Effector memory CD8-positive, alpha-beta T cell (primary cell): ENCODE measurements around the gene PLK3.
"Not testable (repeated sequence)": the region's sequence is repeated elsewhere in the genome, so short reads cannot be mapped to it uniquely, and the experiment has no call there.

ENCODE experiments used
- ATAC-seq: fragments of 150-1000 bp; cut with Tn5 transposase; replicated peaks from 2 replicates; pipeline ENCODE4 v1.10.0; 2021; ENCODE audit warnings: mild to moderate bottlenecking, moderate library complexity
- DNase-seq, 3 experiments: peaks; one replicate each; pipeline ENCODE4 v3.0.0; 2021
- H3K27ac Mint-ChIP-seq, 2 donors: one replicate each; pipeline ENCODE4 v1.8.0; 2022; ENCODE audit warnings: mild to moderate bottlenecking in 2 of 2, mixed read lengths in 2 of 2, moderate library complexity in 2 of 2
- H3K27me3 Mint-ChIP-seq, 2 donors: one replicate each; pipeline ENCODE4 v1.8.0; 2022; ENCODE audit warnings: mixed read lengths in 2 of 2
- H3K36me3 Mint-ChIP-seq: one replicate; pipeline ENCODE4 v1.8.0; 2022; ENCODE audit warnings: mild to moderate bottlenecking, moderate library complexity, mixed read lengths; ENCODE audit not compliant: insufficient read depth
- H3K4me1 Mint-ChIP-seq, 2 donors: one replicate each; pipeline ENCODE4 v1.8.0; 2022; ENCODE audit warnings: low read depth in 2 of 2, mixed read lengths in 2 of 2
- H3K4me3 Mint-ChIP-seq, 2 donors: one replicate each; pipeline ENCODE4 v1.8.0; 2022; ENCODE audit warnings: mild to moderate bottlenecking in 2 of 2, mixed read lengths in 2 of 2, moderate library complexity in 2 of 2
- H3K9me3 Mint-ChIP-seq, 2 donors: one replicate each; pipeline ENCODE4 v1.8.0; 2022; ENCODE audit warnings: mixed read lengths in 2 of 2

PLK3 gene

DNA sequence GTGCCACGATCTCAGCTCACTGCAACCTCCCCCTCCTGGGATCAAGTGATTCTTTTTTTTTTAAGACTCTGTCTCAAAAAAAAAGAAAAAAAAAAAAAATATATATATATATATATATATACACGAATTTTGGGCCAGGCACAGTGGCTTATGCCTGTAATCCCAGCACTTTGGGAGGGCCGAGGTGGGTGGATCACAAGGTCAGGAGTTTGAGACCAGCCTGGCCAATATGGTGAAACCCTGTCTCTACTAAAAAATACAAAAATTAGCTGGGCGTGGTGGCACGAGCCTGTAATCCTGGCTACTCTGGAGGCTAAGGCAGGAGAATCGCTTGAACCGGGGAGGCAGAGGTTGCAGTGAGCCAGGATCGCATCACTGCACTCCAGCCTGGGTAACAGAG is 2.3 kb upstream of the PLK3 start:
- H3K4me3 Mint-ChIP-seq, DNase-seq, H3K9me3 Mint-ChIP-seq, ATAC-seq, H3K27me3 Mint-ChIP-seq: not testable (repeated sequence)
- Mint-ChIP-seq H3K27ac (peak overlapping the region; percentile 26 to 28), H3K4me1 (peaks cover 18 to 19% of the 10 kb centered on the region in 2 donors), H3K36me3 (peaks cover 35% of the 10 kb centered on the region)

GRCh38 chr1:44798481-44799365 is 1.5 kb upstream of the PLK3 start:
- Mint-ChIP-seq H3K9me3 (no peaks in the 10 kb centered on the region), H3K27me3 (no peaks in the 10 kb centered on the region), H3K4me3 (peak overlapping the region; percentile 97 to 98), H3K36me3 (peaks cover 44% of the 10 kb centered on the region), H3K27ac (peak overlapping the region; percentile 99 to 100), H3K4me1 (peaks cover 22 to 23% of the 10 kb centered on the region in 2 donors)
- DNase-seq (no peak), ATAC-seq (no peak)

GRCh38 chr1:44801491-44802305 is 1.5 kb downstream of the PLK3 start:
- Mint-ChIP-seq H3K4me1 (peaks cover 23 to 26% of the 10 kb centered on the region in 2 donors), H3K27me3 (no peaks in the 10 kb centered on the region), H3K9me3 (no peaks in the 10 kb centered on the region), H3K27ac (peak overlapping the region; percentile 99 to 100), H3K36me3 (peaks cover 71% of the 10 kb centered on the region), H3K4me3 (peak overlapping the region; percentile 97 to 98)
- ATAC-seq: peak; percentile 4
- peak in 1 of 3 experiments; percentile 38 for DNase-seq

GRCh38 chr1:44802306-44803061 is 2.3 kb downstream of the PLK3 start:
- peak overlapping the region; percentile 97 to 98 for H3K4me3 Mint-ChIP-seq
- peak overlapping the region; percentile 99 to 100 for H3K27ac Mint-ChIP-seq
- ATAC-seq: no peak
- H3K27me3 Mint-ChIP-seq: no peaks in the 10 kb centered on the region
- no peak for DNase-seq
- peaks cover 79% of the 10 kb centered on the region for H3K36me3 Mint-ChIP-seq
- no peaks in the 10 kb centered on the region for H3K9me3 Mint-ChIP-seq
- peaks cover 31 to 33% of the 10 kb centered on the region in 2 donors for H3K4me1 Mint-ChIP-seq

DNA sequence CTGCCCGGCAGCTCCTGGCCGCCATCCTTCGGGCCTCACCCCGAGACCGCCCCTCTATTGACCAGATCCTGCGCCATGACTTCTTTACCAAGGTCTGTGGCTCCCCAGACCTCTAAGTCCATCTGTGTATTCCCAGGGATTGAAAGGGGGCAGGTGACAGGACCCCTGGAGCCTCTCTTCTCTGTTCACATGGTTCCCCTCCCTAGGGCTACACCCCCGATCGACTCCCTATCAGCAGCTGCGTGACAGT is 2.8 kb downstream of the PLK3 start:
- no peak for DNase-seq
- Mint-ChIP-seq H3K27me3 (no peaks in the 10 kb centered on the region), H3K9me3 (no peaks in the 10 kb centered on the region), H3K4me3 (peak overlapping the region; percentile 20 to 59), H3K36me3 (peaks cover 84% of the 10 kb centered on the region), H3K27ac (peak overlapping the region; percentile 99 to 100), H3K4me1 (peaks cover 35 to 37% of the 10 kb centered on the region in 2 donors)
- ATAC-seq: no peak

- DNase-seq (no peak), ATAC-seq (no peak)
- H3K27ac Mint-ChIP-seq: peak overlapping the region; percentile 99 to 100
- no peaks in the 10 kb centered on the region for H3K27me3 Mint-ChIP-seq
- H3K36me3 Mint-ChIP-seq: peaks cover 89% of the 10 kb centered on the region
- H3K4me1 Mint-ChIP-seq: peaks cover 37 to 41% of the 10 kb centered on the region in 2 donors
- peak overlapping the region; percentile 20 to 59 for H3K4me3 Mint-ChIP-seq
- H3K9me3 Mint-ChIP-seq: no peaks in the 10 kb centered on the region
Observed at GRCh38 chr1:44803312-44804095, 3.3 kb downstream of the PLK3 start.

- peak overlapping the region in 1 of 2 donors; percentile 29 for H3K4me3 Mint-ChIP-seq
- no peaks in the 10 kb centered on the region for H3K27me3 Mint-ChIP-seq
- peaks cover 97% of the 10 kb centered on the region for H3K36me3 Mint-ChIP-seq
- ATAC-seq (no peak), DNase-seq (no peak)
- no peaks in the 10 kb centered on the region for H3K9me3 Mint-ChIP-seq
- H3K27ac Mint-ChIP-seq: peak overlapping the region; percentile 99 to 100
- peaks cover 49 to 54% of the 10 kb centered on the region in 2 donors for H3K4me1 Mint-ChIP-seq
Observed at GRCh38 chr1:44805311-44806024, 5.3 kb downstream of the PLK3 start.

GRCh38 chr1:44806025-44806703 is 6.0 kb downstream of the PLK3 start:
- Mint-ChIP-seq H3K4me3 (peak overlapping the region in 1 of 2 donors; percentile 29), H3K27ac (peak overlapping the region; percentile 99 to 100), H3K9me3 (no peaks in the 10 kb centered on the region), H3K36me3 (peaks cover 96% of the 10 kb centered on the region), H3K27me3 (no peaks in the 10 kb centered on the region), H3K4me1 (peaks cover 53 to 58% of the 10 kb centered on the region in 2 donors)
- DNase-seq (no peak), ATAC-seq (no peak)

GRCh38 chr1:44806704-44807363 is 6.7 kb downstream of the PLK3 start, which contains the start of gene DYNLT4:
DYNLT4 (minus strand) TSS chr1:44807351; CDS start chr1:44806668, 683 bp downstream.
- Mint-ChIP-seq H3K4me3 (peak within 1 kb of the TSS; percentile 72 to 76), H3K9me3 (no peaks in the 10 kb centered on the region), H3K36me3 (peaks cover 95% of the 10 kb centered on the region), H3K27ac (peak within 1 kb of the TSS; percentile 98 to 99), H3K4me1 (peaks cover 56 to 60% of the 10 kb centered on the region in 2 donors), H3K27me3 (no peaks in the 10 kb centered on the region)
- DNase-seq: no peak
- no peak for ATAC-seq

DNA sequence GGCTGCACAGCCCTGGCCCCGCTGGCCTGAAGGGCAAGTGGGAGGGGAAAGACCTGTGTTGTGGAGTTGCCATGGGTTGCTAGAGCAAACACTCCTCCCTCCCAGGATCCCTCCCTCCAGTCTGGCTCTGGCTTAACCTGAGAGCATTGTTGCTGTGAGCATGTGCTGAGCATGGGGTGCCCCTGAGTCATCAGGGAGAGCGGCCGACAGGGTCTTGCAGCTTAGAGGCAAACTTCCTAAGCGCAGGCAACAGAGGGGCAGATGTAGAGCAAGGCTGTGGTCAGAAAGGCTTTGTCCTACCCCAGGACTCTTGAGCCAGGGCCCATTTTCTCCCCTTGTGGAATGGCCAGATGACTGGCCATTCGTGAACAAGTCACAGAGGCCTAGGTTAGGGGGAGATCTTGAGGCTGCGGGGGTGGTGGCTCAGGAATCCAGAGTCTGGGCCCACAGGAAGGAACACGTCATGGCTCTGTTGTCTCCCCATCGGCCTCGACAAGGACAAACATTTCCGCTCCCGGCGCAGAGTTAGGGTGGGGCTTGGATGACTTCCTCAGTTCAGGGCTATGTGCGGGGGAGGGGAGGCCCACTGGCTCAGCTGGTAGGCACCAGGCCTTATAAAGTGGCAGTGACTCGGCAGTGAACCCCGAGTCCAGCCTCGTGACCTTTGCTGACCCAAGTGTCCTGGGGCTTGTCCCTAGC is 7.3 kb downstream of the PLK3 start:
- Mint-ChIP-seq H3K4me1 (peaks cover 54 to 59% of the 10 kb centered on the region in 2 donors), H3K27ac (peak overlapping the region; percentile 98 to 99), H3K27me3 (no peaks in the 10 kb centered on the region), H3K9me3 (no peaks in the 10 kb centered on the region), H3K4me3 (peak overlapping the region; percentile 72 to 76), H3K36me3 (peaks cover 95% of the 10 kb centered on the region)
- DNase-seq (peak; percentile 78 to 83 (median 80)), ATAC-seq (peak; percentile 66)
